ENCODE data around the gene DLGAP1. TPM values are rescaled to one million over a fixed set of nuclear protein-coding genes. Genes with fewer than 3 reads are reported as not detected.

The DLGAP1 gene
- total RNA-seq, 1 donor from 2014 or later = 0.05 TPM

DNA sequence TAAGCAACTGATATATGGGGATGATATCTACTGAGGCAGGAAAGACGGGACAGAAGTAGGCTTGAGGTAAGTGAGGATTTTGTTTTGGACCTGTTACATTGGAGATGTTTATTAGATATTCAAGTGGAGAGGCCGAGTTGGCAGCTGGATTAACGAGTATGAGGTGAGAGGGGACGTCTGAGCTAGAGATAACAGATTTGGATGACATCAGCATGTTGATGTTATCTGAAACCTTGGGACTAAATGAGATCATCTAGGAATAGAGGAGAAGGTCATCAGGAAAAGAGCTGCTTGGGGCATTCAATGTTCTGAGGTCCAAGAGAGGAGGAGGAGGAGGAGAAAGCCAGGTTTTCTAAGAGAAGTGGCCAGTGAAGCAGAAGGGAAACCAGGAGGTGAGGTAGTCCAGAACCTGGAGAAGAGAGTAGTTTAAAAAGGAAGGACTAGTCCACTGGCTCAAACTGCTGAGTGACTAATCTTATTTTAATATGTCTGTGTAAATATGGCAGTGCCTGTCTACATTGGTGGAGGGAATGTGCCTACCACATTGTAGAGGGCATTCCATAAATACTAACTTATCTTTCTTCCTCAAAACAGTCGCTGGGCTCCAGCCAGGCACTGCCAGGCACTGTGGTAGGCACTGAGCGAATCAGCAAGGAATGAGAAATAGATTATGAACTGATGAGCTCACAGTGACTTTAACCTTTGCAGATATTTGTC lies 488.3 kb downstream of the DLGAP1 start:
- no peak overlapping the region for H3K4me3 ChIP-seq
- H3K9me3 ChIP-seq (replicated peaks) = no peaks in the 10 kb centered on the region
- H3K4me1 ChIP-seq = peaks cover 21% of the 10 kb centered on the region
- intact Hi-C loops (cut with micrococcal nuclease) = no loop called here
- H3K27ac ChIP-seq (replicated peaks) = peak overlapping the region; percentile 24
- H3K27me3 ChIP-seq (ENCODE audit: low read depth) = no peaks in the 10 kb centered on the region
- no peak for TF ChIP-seq CTCF (IDR thresholded peaks at IDR 0.05; ENCODE audit: borderline replicate concordance)
- H3K36me3 ChIP-seq = no peaks in the 10 kb centered on the region
- DNase-seq = peak; percentile 17

- H3K27ac ChIP-seq (replicated peaks) = peak overlapping the region; percentile 24
- H3K4me1 ChIP-seq = peaks cover 21% of the 10 kb centered on the region
- no peaks in the 10 kb centered on the region for H3K9me3 ChIP-seq (replicated peaks)
- DNase-seq = no peak
- H3K4me3 ChIP-seq = no peak overlapping the region
- H3K36me3 ChIP-seq = no peaks in the 10 kb centered on the region
- TF ChIP-seq CTCF (IDR thresholded peaks at IDR 0.05; ENCODE audit: borderline replicate concordance) = no peak
- H3K27me3 ChIP-seq (ENCODE audit: low read depth) = no peaks in the 10 kb centered on the region
- intact Hi-C loops (cut with micrococcal nuclease) = no loop called here
These were observed 488.9 kb downstream of the DLGAP1 start for GRCh38 chr18:3966246-3966641.

GRCh38 chr18:3960977-3961376 lies 494.1 kb downstream of the DLGAP1 start:
- no peak for DNase-seq
- Histone ChIP-seq H3K27ac (replicated peaks) (no peak overlapping the region), H3K4me3 (no peak overlapping the region), H3K4me1 (no peaks in the 10 kb centered on the region), H3K27me3 (ENCODE audit: low read depth) (no peaks in the 10 kb centered on the region), H3K36me3 (no peaks in the 10 kb centered on the region), H3K9me3 (replicated peaks) (no peaks in the 10 kb centered on the region)
- intact Hi-C loops (cut with micrococcal nuclease) = no loop called here
- TF ChIP-seq CTCF (IDR thresholded peaks at IDR 0.05; ENCODE audit: borderline replicate concordance) = no peak

- no peak overlapping the region for H3K27ac ChIP-seq (replicated peaks)
- no peak for DNase-seq
- intact Hi-C loops (cut with micrococcal nuclease) = no loop called here
- no peak overlapping the region for H3K4me3 ChIP-seq
- no peaks in the 10 kb centered on the region for H3K36me3 ChIP-seq
- no peaks in the 10 kb centered on the region for H3K9me3 ChIP-seq (replicated peaks)
- no peak for TF ChIP-seq CTCF (IDR thresholded peaks at IDR 0.05; ENCODE audit: borderline replicate concordance)
- no peaks in the 10 kb centered on the region for H3K27me3 ChIP-seq (ENCODE audit: low read depth)
- no peaks in the 10 kb centered on the region for H3K4me1 ChIP-seq
These were observed 495.0 kb downstream of the DLGAP1 start for GRCh38 chr18:3960142-3960541.

- Histone ChIP-seq H3K36me3 (no peaks in the 10 kb centered on the region), H3K27me3 (ENCODE audit: low read depth) (no peaks in the 10 kb centered on the region), H3K4me1 (no peaks in the 10 kb centered on the region), H3K9me3 (replicated peaks) (no peaks in the 10 kb centered on the region), H3K4me3 (no peak overlapping the region), H3K27ac (replicated peaks) (no peak overlapping the region)
- intact Hi-C loops (cut with micrococcal nuclease) = no loop called here
- no peak for TF ChIP-seq CTCF (IDR thresholded peaks at IDR 0.05; ENCODE audit: borderline replicate concordance)
- DNase-seq = no peak
These were observed 503.1 kb downstream of the DLGAP1 start for GRCh38 chr18:3952031-3952430.
